Hematopoietic multipotent progenitor cell treated with erythropoietin and hydrocortisone succinate and interleukin-3 and kit ligand, for 8 days (in vitro differentiated cells): ENCODE results near the gene RASGRF1.
"Not testable (repeated sequence)": the region's sequence is repeated elsewhere in the genome, so short reads cannot be mapped to it uniquely, and the experiment has no call there.

Experiments used
- DNase-seq: peaks from one replicate; pipeline ENCODE4 v3.0.0-alpha.2; 2015

RASGRF1 gene

DNA sequence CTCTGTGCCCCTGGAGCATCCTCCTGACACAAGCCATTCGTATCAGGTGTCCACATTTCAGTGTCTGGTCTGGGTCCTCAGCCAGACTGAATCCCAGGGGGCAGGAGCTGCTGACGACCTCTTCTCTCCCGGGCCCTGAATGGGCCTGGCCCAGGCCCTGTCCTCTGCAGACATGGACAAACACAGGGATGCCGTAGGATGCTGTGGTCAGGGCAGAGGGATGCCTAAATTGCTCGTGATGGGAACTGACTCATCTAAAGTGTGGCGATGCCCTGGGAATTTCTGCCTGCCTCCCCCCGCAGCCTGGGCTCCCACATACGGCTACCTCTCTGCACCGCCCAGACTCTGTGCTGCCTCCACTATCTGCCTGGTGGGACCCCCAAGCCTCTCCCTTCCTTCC, 87.3 kb downstream of the RASGRF1 start:
- DNase-seq, result no peak

DNA sequence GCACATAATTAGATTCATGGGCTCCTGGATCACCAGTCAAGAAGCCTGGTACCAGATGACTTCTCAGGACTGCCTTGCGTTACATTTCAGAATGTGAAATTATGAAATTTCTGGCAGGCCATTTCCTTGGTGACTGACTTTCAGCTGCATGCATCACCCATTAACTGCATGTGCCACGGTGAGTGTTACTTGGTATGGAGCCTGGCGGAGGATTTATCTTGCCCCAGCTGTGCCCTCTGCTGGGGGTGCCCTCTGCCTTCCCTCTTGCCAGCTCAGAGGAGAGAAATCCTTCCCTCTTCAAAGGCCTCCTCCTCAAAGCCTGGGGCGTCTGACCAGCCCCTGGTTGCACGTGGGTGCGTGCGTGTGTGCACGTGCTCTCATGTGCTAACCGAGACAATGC, 88.0 kb downstream of the RASGRF1 start:
- no peak for DNase-seq

DNA sequence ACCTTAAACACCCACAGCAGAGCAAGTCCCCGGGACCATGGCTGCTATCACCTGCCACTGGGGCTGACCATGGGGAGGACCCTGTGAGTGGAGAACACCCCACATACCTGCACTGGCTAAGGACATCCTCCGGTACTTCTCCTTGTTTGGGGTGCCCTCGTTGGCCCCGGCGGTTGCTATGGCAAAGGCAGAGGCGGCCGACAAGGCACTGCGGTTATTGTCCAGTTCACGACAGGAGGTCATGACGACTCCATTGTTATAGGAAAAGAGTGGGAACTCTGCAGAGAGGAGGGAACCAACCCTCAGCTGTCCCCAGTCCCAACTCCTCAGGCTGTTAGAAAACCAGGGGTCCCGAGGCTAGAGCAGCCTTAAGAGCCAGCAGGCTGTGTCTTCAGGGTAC, 90.9 kb downstream of the RASGRF1 start:
- no peak for DNase-seq

DNA sequence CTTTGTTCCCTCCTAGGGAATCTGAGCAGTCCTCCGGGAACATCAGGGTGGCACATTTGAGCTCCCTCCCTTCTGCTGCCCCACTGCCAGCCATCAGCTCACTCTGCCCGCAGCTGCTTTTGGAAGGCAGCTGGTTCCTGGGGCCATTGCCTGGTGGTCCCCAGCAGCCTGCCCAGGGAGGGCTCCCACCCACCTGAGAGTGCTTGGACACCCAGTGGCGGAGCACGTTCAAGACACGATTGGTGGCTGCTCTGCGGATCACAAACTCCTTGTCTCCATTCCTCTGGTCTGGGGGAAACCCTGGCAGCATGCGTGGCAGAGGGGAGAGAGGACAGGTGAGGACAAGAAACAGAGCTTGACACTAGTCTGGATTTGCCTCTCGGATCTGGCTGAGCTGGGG, 92.1 kb downstream of the RASGRF1 start:
- no peak for DNase-seq

DNA sequence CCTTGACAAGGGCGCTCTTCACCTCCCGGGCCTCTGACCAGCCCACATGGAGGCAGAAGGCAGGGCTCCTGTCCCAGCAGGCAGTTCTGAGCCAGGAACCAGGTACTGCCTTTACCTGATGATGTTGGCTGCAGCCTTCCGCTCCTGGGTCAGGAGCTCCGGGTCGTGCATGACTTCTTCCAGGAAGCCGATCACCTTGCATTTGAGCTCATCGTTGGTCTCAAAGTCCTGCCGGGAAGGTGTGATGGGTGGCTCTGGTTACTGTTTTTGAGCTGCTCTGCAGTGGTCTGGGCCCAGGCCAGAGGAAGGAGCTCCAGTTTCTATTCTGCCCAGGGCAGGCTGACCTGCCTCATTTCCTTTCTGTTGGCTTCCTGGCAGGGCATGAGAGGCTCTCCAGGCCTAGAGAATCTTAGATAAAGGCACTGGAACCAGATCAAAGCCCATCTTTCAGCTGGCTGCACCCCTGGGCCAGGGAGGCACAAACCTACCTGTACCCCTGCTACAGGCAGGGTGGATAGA, 92.5 kb downstream of the RASGRF1 start:
- DNase-seq, result no peak

DNA sequence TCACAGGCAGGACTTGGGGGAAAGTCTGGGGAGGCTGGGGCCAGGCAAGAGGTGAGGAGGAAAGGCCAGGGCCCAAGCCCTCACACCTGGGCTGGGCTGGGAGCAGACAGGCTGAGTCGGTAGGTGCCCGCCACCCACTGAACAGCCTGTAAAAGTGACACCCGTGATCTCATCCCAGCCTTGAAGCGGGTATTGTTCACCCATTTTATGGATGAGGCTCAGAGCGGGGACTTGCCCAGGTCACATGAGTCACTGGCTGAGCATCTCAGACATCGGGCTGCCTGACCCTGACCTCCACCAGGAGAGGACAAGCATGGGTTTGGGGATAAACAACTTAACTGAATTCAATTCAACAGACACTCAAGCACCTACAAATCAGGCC, 93.7 kb downstream of the RASGRF1 start:
- DNase-seq, result no peak

DNA sequence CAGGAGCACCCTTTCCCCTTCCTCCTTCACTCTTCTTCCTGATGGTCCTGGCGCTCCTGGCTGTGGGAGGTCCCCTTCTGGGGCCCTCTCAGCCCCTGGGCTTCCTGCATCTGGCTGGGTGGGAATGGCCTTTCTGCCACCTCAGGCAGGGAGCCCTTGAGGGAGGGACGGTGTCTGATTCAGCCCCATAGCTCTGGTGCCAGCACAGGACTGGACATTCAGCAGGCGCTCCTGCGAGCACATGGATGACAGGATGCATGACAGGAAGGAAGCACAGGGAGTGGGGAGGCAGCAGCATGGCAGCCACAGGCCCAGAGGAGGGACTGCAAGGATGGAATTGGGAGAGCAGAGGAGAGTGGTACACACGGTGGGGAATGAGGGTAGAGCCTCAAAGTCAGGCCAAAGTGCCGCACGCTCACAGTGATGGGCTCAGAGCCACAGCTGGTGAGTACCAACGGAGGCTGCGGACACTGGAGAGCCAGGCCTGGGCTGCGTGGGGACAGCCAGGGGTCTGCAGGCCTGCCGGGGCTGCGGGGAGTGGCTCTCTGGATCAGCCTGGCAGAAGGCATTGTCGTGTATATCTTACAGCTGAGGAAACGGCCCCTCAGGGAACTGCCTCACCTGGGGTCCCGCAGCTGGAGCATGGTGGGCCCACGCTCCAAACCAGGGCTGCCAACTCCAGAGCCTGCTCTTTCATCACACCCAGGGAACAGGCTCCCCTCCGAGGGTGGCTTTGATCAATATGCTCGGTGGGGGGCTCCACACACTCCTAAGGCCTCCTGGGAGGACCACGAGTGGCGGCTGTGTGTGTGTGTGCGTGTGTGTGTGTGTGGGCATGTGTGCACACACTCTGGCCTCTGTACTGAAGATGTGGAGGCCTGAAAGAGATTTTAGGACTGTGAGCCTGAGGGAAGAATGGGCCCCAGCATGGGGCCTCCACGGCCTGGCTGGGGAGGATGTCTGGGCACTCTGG, 94.4 kb downstream of the RASGRF1 start:
- no peak for DNase-seq

DNA sequence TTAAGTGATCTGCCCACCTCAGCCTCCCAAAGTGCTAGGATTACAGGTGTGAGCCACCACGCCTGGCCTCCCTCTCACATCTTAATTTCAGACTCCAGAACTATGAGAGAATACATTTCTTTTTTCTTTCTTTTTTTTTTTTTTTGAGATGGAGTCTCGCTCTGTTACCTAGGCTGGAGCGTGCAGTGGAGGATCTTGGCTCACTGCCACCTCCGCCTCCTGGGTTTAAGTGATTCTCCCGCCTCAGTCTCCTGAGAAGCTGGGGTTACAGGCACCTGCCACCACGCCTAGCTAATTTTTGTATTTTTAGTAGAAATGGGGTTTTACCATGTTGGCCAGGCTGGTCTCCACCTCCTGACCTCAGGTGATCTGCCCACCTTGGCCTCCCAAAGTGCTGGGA, 95.4 kb downstream of the RASGRF1 start:
- not testable (repeated sequence) for DNase-seq

DNA sequence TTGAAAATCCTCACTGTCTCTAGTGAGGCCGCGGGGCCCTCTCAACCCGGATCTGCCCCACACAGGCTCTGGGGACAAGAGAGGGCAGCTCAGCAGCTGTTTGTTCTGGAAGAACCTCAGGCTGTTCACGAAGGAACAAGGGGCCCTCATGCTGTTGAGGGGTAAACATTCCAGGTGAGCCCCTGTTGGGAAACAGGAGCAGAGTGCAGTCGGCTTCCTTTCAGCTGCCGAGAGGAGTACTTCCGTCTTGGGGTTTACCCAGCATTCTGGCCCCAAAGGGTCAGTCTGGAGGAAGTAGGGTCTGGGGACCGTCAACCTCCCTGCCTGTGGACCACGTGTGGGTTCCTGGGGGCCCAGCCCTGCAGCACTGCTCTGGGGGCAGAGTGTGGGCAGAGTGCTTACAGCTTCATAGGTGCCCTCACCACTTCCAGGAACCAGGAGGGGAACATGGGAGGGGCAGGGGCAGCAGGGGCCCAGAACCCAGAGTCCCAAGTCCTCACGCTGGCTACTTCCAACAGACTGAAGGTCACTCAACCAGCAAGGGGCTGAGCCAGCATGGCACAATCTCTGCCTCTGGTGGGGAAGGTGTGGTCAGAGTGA, 96.5 kb downstream of the RASGRF1 start:
- no peak for DNase-seq

DNA sequence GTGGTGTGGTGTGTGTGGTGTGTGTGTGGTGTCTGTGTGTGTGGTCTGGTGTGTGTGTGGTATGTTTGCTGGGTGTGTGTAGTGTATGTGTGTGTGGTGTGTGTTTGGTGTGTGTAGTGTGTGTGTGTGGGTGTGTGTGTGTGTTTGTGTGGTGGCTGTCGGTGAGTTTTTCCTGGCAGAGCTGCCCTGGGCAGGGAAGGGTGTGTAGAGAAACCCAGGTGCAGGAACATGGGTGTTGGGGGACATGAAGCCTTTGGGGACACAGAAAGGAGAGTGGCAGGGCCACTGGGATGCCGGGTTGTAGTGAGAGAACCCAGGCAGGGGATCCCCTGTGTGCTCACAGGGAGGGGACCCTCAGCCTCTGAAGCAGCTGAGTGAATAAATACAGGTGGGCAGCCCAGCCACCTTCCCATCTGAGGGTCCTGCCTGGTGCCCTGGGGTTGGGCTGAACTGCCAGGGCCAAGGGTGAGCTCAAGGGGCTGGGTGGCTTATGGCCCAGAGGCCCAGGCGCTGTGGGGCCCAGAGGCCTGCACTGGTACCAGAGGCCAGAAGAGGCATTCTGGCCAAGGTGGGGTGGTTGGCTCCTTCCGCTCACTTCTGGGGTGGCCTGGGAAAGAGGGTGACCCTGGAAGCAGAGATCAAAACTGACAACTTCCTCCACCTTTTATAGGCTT, 97.2 kb downstream of the RASGRF1 start:
- no peak for DNase-seq

DNA sequence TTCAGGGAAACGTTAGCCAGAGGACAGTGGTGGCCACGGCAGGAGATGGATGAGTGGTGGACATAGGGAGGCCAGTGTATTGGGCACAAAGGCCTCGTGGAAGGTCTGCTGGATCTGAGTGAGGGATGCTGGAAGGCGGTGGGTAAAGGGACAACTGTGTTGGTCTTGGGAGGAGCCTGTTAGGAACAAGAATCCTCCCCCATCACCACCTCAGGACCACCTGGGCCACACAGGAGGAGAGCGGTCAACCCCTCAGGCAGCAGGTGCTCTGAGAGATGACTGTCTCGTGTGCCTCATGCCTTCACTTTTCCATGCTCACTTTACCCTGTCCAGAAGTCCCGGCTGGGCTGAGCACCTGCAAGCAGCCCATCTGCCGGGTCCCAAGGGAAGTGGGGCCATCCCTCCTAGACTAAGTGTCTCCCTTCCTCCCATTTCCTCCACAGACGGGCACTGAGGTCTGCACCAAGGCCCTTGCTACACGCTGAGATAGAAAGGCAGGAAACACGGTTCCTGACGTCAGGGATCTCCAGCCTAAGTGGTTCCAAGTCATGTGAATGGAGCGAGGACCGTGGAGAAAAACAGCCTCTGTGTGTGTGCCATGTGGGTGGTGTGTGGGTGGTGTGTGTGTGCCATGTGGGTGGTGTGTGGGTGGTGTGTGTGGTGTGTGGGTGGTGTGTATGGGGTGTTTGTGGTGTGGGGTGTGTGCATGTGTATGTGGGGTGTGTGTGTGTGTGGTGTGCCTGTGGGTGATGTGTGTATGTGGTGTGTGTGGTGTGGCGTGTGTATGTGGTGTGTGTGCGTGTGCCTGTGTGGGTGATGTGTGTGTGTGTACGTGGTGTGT, 97.9 kb downstream of the RASGRF1 start:
- DNase-seq, result no peak

DNA sequence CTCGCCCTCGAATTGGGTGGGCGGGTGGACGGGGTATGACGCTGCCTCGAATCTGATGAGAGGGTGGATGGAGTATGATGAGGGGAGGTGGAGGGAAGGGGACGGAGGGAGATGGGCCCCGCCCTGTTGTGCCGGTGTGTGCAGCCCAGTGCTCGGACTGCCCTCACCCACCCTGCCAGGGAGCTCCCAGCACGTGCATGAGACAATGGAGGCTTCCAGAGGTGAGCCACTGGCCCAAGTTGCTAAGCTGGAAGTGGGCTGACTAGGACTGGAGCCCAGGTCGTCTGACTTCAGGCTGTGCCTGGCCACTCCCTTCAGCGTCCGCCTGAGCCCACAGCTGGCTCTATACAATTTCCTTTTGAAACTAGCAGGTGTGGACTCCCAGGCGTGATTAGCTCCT, 98.7 kb downstream of the RASGRF1 start:
- no peak for DNase-seq

DNA sequence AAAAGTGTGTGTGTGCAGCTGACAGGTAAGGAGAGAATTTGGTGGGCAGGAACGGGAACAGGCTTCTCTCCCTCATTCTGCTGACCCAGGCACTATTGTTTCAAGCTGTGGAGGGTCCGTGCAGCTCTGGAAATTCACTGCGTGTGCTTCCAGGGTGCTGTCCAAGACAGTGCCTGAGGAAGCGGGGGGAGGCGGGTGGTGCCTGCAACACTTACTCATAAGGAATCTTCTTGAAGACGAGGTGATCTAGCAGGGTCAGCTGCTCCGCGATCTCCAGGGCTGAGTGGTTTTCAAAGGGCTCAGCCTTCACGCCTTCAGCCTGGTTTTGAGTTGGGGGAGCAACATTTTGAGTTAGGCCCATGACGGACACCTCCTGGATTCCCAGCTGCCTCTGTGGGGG, 99.1 kb downstream of the RASGRF1 start:
- DNase-seq, result no peak

DNA sequence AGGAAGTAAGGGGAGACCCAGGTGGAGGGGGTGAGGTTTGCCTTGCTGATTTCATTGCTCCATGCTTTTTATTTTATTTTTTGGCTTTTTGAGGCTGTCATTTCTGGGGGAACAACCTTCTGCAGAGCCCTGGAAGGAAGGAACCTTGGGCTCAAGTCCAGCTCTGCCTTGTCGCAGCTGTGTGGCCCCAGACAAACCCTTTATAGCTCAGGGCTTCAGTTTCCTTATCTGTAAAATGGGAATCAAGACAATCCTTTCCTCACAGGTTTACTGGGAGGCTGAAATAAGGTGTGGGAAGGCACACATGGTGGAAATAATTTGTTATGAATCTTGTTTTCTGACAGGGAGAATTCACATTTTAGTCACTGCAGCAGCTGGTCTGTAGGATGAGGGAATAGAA, 100.3 kb downstream of the RASGRF1 start:
- no peak for DNase-seq

DNA sequence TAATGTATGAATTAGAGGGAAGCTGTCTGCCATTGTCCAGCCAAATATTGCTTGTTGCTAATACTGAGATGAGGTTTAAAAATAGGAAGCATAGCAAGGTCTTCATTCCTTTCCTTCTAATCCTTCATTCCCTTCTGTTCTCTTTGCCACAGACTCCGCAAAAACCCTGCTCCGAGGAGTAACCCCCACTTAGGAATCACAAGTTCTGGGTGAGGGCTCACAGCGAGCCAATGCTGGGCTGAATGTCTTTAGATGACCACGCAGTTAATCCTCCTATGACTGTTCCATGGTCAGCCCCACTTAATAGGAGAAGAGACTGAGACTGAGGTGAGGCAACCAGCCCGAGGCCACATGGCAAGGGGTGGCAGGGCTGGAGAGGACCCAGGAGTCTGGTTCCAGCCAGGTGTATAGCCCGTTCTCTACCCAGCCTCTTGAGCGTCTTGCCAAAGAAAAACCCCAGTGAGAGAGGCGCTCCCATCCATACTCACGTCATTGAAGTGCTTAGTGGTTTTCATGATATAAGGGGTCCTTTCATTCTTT, 100.8 kb downstream of the RASGRF1 start:
- DNase-seq, result no peak

DNA sequence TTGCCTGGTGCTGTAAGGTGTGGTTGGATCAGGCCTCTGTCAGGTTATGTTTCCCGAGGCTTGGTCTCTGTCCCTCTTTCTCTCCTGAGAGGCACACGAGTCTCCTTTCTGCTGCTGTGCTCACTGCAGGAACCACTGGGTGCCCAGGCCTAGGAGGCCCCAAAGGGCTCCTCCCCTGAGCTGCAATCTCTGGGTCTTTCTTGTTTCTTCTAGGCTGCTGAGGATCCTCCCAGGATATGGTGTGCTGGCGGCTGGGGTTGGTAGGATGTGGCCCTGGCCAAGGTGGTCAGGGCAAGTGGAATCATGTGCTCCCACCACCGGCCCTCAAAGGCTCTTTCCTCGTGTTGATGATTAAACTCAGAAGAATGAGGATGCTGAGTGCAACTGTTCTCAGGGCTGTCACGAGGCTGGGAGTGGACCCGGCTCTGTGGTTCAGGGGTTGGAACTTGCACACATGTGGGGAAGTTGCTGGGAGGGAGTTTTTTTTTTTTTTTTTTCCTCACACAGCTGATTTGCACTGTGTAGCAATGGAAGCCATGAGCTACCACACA, 102.1 kb downstream of the RASGRF1 start:
- no peak for DNase-seq

DNA sequence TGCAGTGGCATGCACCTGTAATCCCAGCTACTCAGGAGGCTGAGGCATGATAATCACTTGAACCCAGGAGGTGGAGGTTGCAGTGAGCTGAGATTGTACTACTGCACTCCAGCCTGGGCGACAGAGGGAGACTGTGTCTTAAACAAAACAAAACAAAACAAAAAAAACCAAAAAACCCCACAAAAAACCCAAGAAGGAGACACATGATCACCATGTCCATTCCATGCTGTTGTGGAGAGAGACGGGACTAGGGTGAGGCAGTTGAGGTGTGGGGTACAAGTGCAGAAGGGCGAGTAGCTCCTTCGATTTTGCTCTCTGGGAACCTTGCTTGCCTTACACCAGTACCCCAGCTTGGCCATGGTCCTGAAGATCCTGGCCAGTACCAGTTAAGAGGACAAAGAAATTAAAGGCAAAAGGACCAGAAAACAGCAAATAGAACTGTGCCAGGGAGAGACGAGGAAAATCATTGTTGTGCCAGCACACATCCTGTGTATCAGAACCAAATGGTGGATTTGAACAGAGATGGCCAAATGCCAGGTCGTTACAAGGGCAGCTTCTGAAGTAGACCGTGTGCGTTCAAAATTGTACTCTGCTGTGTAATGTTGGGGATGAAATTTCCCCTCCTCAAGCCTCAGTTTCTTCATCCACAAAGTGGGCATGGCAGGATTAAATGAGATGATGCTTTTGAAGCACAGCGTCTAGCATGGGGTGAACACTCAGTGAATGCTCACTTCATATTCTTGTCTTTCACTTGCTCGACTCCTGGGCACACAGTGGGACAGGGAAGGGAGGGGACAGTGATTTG, 102.8 kb downstream of the RASGRF1 start:
- DNase-seq, result no peak

DNA sequence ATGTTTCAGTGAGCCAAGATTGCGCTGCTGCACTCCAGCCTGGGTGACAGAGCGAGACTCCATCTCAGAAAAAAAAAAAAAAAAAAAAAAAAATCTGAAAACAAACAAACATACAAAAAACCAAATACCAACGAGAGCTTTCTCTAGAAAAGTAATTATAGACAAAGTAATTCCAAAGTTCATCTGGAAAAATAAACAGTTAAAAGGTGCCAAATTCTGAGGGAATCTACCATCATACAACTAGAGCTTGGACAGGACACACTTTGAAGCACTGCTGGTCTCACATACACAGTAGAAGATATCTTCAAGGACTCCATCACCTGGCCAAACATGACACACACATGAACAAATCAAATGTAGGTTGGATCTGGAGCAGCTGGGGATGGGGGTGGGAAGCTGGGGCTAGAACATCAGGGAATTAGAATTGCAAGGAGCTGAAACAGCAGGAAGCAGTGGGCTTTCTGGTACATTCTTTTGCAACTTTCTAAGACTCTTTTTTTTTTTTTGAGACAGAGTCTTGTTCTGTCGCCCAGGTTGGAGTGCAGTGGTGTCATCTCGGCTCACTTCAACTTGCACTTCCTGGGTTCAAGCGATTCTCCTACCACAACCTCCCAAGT, 104.6 kb downstream of the RASGRF1 start:
- DNase-seq, result no peak

DNA sequence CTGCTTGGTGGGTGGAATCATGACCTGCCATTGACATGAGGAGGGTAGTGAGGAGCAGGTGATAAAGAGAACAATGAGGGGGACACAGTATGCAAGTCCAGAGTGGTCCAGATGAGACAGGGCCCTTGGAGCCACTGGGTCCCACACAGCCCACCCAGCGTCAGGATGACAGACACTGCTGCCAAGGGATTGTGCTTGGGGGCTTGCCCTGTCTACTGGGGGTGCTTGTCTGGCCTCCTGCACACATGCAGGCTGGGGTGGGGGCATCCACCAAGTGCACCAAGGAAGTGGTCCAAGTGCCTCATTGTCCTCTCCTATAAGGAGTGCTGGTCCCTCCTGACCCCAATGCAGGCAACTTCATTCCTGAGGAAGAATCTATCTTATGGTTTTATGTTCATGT, 106.5 kb downstream of the RASGRF1 start:
- DNase-seq, result no peak

DNA sequence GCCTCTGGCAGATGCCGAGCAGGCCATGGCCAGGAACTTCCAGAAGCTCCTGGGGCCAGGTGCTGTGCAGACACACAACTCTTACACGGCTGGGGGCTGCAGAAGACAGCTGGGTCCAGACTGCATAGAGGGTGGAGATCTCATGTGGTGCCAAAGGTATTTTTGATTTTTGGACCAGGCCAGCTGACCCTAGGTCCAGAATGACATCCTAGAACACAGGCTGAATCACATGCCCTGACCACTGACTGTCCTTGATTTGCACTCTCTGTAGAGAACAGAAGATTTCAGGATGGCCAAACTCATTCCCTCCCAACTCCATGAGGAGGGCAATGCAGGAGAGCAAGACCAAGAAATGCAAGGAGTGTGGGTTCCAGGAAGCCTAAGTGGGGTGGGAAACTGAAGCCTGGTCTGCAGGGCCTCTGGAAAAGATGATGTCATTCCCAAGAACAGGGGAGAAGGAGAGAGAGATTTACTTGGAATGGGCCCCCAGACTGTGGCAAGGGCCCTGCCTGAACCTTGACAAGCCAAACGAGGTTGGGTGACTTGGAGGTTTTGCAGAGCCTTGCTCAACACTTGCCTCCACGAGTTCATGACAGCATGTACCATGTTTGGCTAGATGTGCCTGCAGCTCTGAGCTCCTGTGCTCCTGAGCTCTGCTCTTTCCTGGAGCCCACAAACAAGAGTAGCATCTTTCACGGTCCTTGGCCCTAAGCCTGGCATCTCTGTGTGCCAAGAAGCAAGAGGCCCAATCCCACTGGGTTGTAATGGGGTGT, 107.2 kb downstream of the RASGRF1 start:
- DNase-seq, result no peak
